ENCODE data around the gene CHIT1.

Gene CHIT1

DNA sequence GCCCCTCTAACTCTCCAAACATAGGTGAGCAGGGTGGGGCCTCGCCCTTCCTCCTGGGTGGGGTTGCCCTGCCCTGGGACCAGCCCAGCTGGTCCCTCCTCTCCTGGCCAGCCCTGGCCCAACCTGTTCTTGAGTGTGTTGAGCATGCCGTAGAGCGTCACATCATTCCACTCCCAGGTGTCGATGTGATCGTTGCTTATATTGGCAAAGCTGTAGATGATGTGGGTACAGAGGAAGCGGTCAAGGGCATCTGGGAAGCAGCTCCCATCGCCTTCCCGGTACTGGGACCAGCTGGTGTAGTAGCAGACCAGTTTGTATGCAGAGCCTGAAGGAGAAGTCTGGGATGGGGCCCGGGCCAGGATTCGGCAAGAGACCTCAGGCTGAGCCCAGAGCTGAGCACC, 44.4 kb downstream of the CHIT1 start:
- no peak for DNase-seq (ENCODE audit: low read depth)
- TF ChIP-seq, protein P1, sequence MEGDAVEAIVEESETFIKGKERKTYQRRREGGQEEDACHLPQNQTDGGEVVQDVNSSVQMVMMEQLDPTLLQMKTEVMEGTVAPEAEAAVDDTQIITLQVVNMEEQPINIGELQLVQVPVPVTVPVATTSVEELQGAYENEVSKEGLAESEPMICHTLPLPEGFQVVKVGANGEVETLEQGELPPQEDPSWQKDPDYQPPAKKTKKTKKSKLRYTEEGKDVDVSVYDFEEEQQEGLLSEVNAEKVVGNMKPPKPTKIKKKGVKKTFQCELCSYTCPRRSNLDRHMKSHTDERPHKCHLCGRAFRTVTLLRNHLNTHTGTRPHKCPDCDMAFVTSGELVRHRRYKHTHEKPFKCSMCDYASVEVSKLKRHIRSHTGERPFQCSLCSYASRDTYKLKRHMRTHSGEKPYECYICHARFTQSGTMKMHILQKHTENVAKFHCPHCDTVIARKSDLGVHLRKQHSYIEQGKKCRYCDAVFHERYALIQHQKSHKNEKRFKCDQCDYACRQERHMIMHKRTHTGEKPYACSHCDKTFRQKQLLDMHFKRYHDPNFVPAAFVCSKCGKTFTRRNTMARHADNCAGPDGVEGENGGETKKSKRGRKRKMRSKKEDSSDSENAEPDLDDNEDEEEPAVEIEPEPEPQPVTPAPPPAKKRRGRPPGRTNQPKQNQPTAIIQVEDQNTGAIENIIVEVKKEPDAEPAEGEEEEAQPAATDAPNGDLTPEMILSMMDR (IDR thresholded peaks at IDR 0.05; ENCODE audit: low read depth, low read length, missing control alignments): no peak
- H3K4me3 ChIP-seq (ENCODE audit: low read depth, low read length): no peak overlapping the region

DNA sequence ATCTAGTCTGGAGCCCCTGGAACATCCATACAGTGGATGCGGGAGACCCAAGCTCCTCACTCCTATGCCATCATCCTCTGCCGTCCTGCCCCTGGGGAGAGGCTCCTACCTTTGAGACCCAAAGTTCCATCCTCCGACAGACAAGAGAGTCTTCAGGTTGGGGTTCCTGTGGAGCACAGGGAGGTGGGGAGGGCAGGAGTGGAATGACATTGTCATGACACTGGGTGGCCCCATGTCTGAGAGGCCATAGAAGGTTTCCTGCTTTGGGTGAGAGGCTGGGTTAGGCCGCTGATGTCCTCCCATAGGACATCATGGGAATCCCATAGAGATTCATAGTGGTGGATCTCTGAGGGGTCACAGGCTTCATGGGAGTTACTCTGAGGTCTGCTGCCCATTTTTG, 45.0 kb downstream of the CHIT1 start:
- DNase-seq (ENCODE audit: low read depth): no peak
- TF ChIP-seq, protein P1 (IDR thresholded peaks at IDR 0.05; ENCODE audit: low read depth, low read length, missing control alignments): no peak
- no peak overlapping the region for H3K4me3 ChIP-seq (ENCODE audit: low read depth, low read length)

DNA sequence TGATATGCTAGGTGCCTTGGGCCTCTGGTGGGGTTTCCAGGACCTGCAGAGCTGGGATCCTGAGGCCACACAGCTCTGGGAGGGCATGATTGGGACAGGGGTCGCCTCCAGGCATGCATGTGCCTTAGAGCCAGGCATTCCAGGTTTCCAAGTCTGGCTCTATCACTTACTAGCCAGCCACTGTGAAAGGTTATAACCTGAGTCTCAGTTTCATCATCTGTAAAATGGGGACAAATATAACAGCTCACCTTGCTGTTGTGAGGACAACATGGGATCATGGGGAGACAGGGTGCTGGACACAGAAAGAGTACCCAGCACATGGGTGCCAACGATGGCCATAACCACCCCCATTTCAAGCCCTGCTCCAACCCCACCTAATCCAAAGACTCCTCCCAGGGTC, 45.6 kb downstream of the CHIT1 start:
- TF ChIP-seq, protein P1 (IDR thresholded peaks at IDR 0.05; ENCODE audit: low read depth, low read length, missing control alignments): no peak
- DNase-seq (ENCODE audit: low read depth): no peak
- H3K4me3 ChIP-seq (ENCODE audit: low read depth, low read length): no peak overlapping the region

DNA sequence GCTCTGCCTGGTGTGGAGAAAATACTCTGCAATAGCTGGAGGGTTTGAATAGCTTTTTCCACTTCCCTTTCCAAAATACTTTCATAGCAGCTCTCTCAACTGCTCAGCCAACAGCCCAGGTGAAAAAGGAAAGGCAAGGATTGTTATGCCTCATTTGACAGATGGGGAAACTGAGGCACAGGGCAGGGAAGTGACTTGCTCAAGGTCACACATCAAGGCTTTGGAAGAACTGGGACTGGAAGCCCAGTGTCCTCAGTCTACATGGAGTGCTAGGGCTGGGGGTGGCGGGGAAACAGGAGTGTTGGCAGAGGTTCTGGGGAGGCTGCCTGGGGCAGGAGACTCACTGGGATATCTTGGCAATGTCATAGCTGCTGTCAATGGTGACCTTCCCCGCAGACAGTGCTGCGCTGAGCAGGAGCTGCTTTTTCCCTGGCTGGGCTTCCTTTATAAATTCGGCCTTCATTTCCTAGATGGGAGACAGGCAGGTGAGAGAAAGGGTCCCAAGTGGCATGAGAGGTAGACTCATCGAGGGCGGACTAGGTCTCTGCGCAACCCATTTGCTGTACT, 47.0 kb downstream of the CHIT1 start:
- TF ChIP-seq, protein P1 (IDR thresholded peaks at IDR 0.05; ENCODE audit: low read depth, low read length, missing control alignments): no peak
- no peak for DNase-seq (ENCODE audit: low read depth)
- H3K4me3 ChIP-seq (ENCODE audit: low read depth, low read length): no peak overlapping the region

DNA sequence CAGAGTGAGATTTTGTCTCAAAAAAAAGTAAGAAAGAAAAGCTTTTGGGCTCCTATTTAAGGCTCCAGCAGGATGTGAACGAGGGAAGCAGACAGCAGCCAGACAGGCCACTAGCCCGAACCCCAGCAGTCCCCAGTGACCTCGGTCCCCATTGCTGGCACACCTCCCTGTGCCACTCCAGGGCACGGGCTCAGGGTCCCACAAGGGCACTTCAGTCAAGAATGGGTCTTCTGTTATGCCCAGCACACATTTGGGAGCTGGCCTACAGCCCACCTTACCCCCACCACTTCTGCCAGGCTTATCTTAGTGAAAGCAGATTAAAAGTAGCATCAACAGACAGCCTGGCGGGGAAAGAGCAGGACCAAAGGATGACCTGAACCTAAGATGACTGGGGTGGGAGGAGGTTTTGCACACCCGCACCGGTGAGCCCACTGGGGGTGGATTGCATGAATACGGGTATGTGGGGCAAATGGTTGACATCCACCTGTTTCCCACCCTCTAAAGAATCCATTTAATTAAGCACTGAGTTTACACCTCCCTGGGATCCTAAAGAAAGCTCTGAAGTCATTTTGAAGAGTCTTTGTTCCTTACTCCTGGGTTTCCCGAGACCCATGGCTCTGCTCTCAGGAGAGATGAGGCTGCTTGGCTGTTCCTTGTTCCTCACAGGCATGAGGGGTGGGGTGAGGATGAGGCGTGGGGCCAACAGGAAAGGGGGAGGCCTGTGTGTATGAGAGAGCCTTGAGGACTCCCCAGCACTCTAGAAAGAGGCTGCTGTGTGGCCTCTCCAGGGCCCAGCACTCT, 47.7 kb downstream of the CHIT1 start:
- no peak for DNase-seq (ENCODE audit: low read depth)
- TF ChIP-seq, protein P1 (IDR thresholded peaks at IDR 0.05; ENCODE audit: low read depth, low read length, missing control alignments): no peak
- H3K4me3 ChIP-seq (ENCODE audit: low read depth, low read length): no peak overlapping the region

DNA sequence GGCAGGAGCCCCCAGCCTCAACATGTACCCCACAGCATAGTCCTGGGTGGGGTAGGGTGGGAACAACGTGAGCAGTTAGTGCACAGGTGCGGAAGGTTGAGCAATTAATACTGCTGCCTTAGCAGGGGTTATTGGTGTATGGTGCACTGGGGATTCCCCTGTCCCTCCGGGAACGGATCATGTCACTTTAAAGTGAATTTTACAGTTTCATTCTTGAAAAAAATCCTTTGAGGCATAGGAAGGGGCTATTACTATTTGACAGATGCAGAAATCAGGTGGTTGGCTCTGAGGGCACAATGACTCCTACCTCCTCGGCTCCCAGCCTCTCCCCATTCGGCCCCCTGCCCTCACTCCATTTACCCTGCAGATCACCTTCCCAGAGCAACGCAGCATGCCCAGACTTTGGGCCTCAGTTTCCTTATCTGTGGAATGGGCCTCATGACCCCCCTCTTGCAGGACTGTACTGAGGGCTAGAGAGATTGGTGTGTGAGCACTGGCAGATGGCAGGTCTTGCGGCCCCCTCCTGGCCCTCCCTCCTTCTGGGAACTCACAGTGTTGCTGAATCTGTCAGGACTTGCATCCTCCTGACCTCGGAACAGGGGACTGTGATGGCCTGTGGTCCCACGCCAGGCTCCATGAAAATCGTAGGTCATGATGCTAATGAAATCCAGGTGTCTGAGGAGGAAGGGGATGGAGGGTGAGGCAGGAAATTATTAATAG, 48.7 kb downstream of the CHIT1 start:
- no peak overlapping the region for H3K4me3 ChIP-seq (ENCODE audit: low read depth, low read length)
- no peak for DNase-seq (ENCODE audit: low read depth)
- TF ChIP-seq, protein P1 (IDR thresholded peaks at IDR 0.05; ENCODE audit: low read depth, low read length, missing control alignments): no peak

Measured in GM12864 (cell line).